HG02571 (cell line): ENCODE results near the gene MYOG.

Experiments used
- ATAC-seq: cut with Tn5 transposase; IDR thresholded peaks from one replicate; pipeline ENCODE4 v1.9.1; 2021; ENCODE audit warnings: mild to moderate bottlenecking, moderate library complexity; ENCODE audit not compliant: unreplicated experiment

Gene MYOG

GRCh38 chr1:203091199-203091477 is 5.3 kb upstream of the MYOG start:
- no peak for ATAC-seq

GRCh38 chr1:203090421-203091198 is 4.8 kb upstream of the MYOG start:
- no peak for ATAC-seq

GRCh38 chr1:203089651-203090045 is 3.8 kb upstream of the MYOG start:
- ATAC-seq: no peak

GRCh38 chr1:203089001-203089650 is 3.3 kb upstream of the MYOG start:
- ATAC-seq: no peak

- no peak for ATAC-seq
These were observed 2.6 kb upstream of the MYOG start for GRCh38 chr1:203088441-203088840.

GRCh38 chr1:203086992-203087763 is 1.4 kb upstream of the MYOG start:
- no peak for ATAC-seq

GRCh38 chr1:203084588-203085527 is 954 bp downstream of the MYOG start:
- no peak for ATAC-seq

- no peak for ATAC-seq
These were observed 2.3 kb downstream of the MYOG start for GRCh38 chr1:203083463-203083921.

- no peak for ATAC-seq
These were observed 3.0 kb downstream of the MYOG start for GRCh38 chr1:203082571-203083462.

GRCh38 chr1:203082231-203082505 is 3.6 kb downstream of the MYOG start:
- no peak for ATAC-seq

GRCh38 chr1:203081465-203082230 is 4.2 kb downstream of the MYOG start:
- ATAC-seq: no peak

GRCh38 chr1:203080456-203080855 is 5.4 kb downstream of the MYOG start:
- ATAC-seq: no peak

GRCh38 chr1:203078478-203078877 is 7.3 kb downstream of the MYOG start:
- ATAC-seq: no peak

- no peak for ATAC-seq
These were observed 7.9 kb downstream of the MYOG start for GRCh38 chr1:203077956-203078355.

- no peak for ATAC-seq
These were observed 8.4 kb downstream of the MYOG start for GRCh38 chr1:203077367-203077766.

- no peak for ATAC-seq
These were observed 9.7 kb downstream of the MYOG start for GRCh38 chr1:203076031-203076511.

GRCh38 chr1:203075236-203076030 is 10.4 kb downstream of the MYOG start:
- no peak for ATAC-seq

GRCh38 chr1:203074610-203075009 is 11.2 kb downstream of the MYOG start:
- no peak for ATAC-seq
